Ovary (tissue), 3 donors: ENCODE measurements around the gene EGF.

Experiments
- POLR2A ChIP-seq: fragments of 450-650 bp; IDR thresholded peaks from one replicate; pipeline ENCODE4 v1.6.1; 2017; ENCODE audit warnings: antibody characterized with exemption, mild to moderate bottlenecking, moderate library complexity
- TF ChIP-seq, protein P1 (sequence below), 3 donors: fragments of 450-650 bp in 2 of 3; fragments of 200-600 bp in 1 of 3; IDR thresholded peaks; one replicate each; pipeline versions ENCODE4 v1.5.1 to v1.8.0; 2016 to 2022; ENCODE audit warnings: antibody characterized with exemption in 3 of 3, mild to moderate bottlenecking in 1 of 3
- donor health status: DM: no; HTN: no; CAD: no.

DNA sequence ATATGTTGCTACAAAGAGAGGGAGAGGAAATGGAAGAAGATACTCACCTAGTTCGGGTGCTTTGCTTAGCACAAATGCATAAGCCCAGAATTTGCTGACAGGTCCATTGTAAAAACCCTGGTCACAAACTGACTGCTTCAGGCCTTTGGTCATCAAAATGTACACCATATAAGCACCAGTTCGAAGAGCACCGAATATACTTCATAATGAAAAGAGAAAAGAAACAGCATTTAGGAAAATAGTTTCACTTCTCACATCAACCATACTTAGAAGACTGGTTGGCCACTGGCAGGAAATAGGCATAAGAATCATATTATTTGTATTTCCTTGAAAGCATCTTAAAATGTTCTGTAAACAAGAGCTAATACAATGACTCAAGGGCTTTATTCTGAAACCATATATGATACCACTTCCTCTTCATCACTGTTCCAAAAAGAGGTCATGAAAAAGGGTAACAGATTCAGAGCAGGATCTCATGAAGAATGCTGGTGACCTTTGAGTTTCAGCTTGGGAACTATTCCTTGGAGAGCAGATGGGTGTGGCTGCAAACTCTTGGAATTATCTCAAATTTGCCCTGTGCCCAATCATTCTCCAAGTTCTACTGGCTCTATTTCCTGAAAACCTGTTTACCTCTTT is 147.0 kb downstream of the EGF start:
- no peak for TF ChIP-seq POLR2A
- TF ChIP-seq, protein P1, sequence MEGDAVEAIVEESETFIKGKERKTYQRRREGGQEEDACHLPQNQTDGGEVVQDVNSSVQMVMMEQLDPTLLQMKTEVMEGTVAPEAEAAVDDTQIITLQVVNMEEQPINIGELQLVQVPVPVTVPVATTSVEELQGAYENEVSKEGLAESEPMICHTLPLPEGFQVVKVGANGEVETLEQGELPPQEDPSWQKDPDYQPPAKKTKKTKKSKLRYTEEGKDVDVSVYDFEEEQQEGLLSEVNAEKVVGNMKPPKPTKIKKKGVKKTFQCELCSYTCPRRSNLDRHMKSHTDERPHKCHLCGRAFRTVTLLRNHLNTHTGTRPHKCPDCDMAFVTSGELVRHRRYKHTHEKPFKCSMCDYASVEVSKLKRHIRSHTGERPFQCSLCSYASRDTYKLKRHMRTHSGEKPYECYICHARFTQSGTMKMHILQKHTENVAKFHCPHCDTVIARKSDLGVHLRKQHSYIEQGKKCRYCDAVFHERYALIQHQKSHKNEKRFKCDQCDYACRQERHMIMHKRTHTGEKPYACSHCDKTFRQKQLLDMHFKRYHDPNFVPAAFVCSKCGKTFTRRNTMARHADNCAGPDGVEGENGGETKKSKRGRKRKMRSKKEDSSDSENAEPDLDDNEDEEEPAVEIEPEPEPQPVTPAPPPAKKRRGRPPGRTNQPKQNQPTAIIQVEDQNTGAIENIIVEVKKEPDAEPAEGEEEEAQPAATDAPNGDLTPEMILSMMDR (IDR thresholded peaks at IDR 0.05), result no peak
